PC-9 (cell line): ENCODE results near the gene FEN1. TPM values are rescaled to one million over a fixed set of nuclear protein-coding genes. Genes with fewer than 3 reads are reported as not detected.
A peak's percentile ranks its signal among the peaks of the same experiment; 100 is the strongest.

Experiments used
- BruUV-seq: library from RNA; stranded (reverse); fragments of 400-500 nt; replicated peaks from 2 replicates; lab custom pipeline; 2021; lab: Mats Ljungman, UMichigan
- CTCF ChIA-PET: fragments of 300-600 bp; sonication (Branson Sonifier 250); formaldehyde crosslinking; loops from one replicate; lab custom pipeline; 2022; ENCODE audit warnings: antibody characterized with exemption; lab: Charles Lee
- POLR2A ChIA-PET: fragments of 300-600 bp; sonication (Branson Sonifier 250); formaldehyde crosslinking; loops from one replicate; lab custom pipeline; 2022; ENCODE audit warnings: antibody characterized with exemption; ENCODE audit not compliant: unreplicated experiment; lab: Charles Lee
- DNase-seq, 2 experiments: peaks; one replicate each; pipeline versions ENCODE4 v3.0.0 to v3.0.0-alpha.2; 2015 to 2022; ENCODE audit warnings: mixed read lengths in 1 of 2
- H2AFZ ChIP-seq: fragments of 200-600 bp; sonication (generic); 2 replicates; pipeline ENCODE4 v1.8.1; 2017; ENCODE audit warnings: antibody characterized with exemption
- H3F3A ChIP-seq: fragments of 200-600 bp; sonication (generic); 2 replicates; pipeline ENCODE4 v1.8.1; 2017; ENCODE audit warnings: antibody characterized with exemption, mild to moderate bottlenecking, low read depth; ENCODE audit not compliant: insufficient read depth
- H3K27ac ChIP-seq: fragments of 200-600 bp; sonication (generic); 2 replicates; pipeline ENCODE4 v1.6.1; 2016; ENCODE audit warnings: mixed run types
- H3K27me3 ChIP-seq: fragments of 200-600 bp; sonication (generic); 2 replicates; pipeline ENCODE4 v1.6.1; 2016; ENCODE audit warnings: low read depth, mixed run types; ENCODE audit not compliant: insufficient read depth
- H3K36me3 ChIP-seq: fragments of 200-600 bp; sonication (generic); 2 replicates; pipeline ENCODE4 v1.6.1; 2016; ENCODE audit warnings: low read depth, mixed run types
- H3K4me1 ChIP-seq: fragments of 200-600 bp; sonication (generic); replicated peaks from 2 replicates; pipeline ENCODE4 v1.6.1; 2016; ENCODE audit warnings: mixed run types; ENCODE audit not compliant: insufficient read depth
- H3K4me2 ChIP-seq: fragments of 200-600 bp; sonication (generic); 2 replicates; pipeline ENCODE4 v1.6.1; 2017; ENCODE audit warnings: mixed run types
- H3K4me3 ChIP-seq: fragments of 200-600 bp; sonication (generic); 2 replicates; pipeline ENCODE4 v1.6.1; 2016; ENCODE audit warnings: mixed run types
- H3K79me2 ChIP-seq: fragments of 200-600 bp; sonication (generic); 2 replicates; pipeline ENCODE4 v1.6.1; 2017; ENCODE audit warnings: low read depth, mixed run types
- H3K9me2 ChIP-seq: fragments of 200-600 bp; sonication (generic); 2 replicates; pipeline ENCODE4 v1.8.1; 2017; ENCODE audit warnings: mild to moderate bottlenecking; ENCODE audit not compliant: insufficient read depth
- H3K9me3 ChIP-seq: fragments of 200-600 bp; sonication (generic); 2 replicates; pipeline ENCODE4 v1.8.1; 2016; ENCODE audit warnings: low read depth; ENCODE audit not compliant: insufficient read depth
- H4K20me1 ChIP-seq: fragments of 200-600 bp; sonication (generic); 2 replicates; pipeline ENCODE4 v1.8.1; 2017; ENCODE audit not compliant: insufficient read depth
- CTCF ChIP-seq: fragments of 200-600 bp; sonication (generic); conservative IDR thresholded peaks from 2 replicates; pipeline ENCODE4 v1.6.1; 2017; ENCODE audit warnings: mixed run types, antibody characterized with exemption, mild to moderate bottlenecking, moderate library complexity
- EZH2 ChIP-seq: fragments of 200-600 bp; sonication (generic); IDR thresholded peaks from 2 replicates; pipeline ENCODE4 v1.8.0; 2017; ENCODE audit warnings: antibody characterized with exemption, low read depth
- intact Hi-C: fragments of 100-400 bp; cut with micrococcal nuclease; formaldehyde crosslinking; loops from one replicate; pipeline ENCODE4 v1.10.0; 2022; ENCODE audit not compliant: unreplicated experiment
- total RNA-seq: library from RNA; stranded (reverse); gene quantifications from 2 replicates; pipeline ENCODE4 v1.2.3, GENCODE V29; 2021

Gene FEN1
- total RNA-seq, 1 experiment from 2014 or later: 60.9 TPM

- Histone ChIP-seq H3K9me2 (no peaks in the 10 kb centered on the region), H3F3A (peaks cover 27% of the 10 kb centered on the region; the same call in 1 of the 2 replicates), H2AFZ (no peak overlapping the region), H3K79me2 (peaks cover 14% of the 10 kb centered on the region), H3K36me3 (peaks cover 43% of the 10 kb centered on the region), H3K27ac (no peak overlapping the region), H3K9me3 (no peaks in the 10 kb centered on the region), H3K27me3 (no peaks in the 10 kb centered on the region), H3K4me2 (no peak overlapping the region), H4K20me1 (no peaks in the 10 kb centered on the region), H3K4me1 (peaks cover 9% of the 10 kb centered on the region; the same call in 1 of the 2 replicates), H3K4me3 (no peak overlapping the region)
- ChIA-PET CTCF (no interaction called here), POLR2A (no interaction called here)
- TF ChIP-seq EZH2: no peak
- no peak for TF ChIP-seq CTCF
- no peak for DNase-seq
- no TSS peak for BruUV-seq
- intact Hi-C loops: no loop called here
These were observed 18.0 kb downstream of the FEN1 start for GRCh38 chr11:61810671-61811175.

GRCh38 chr11:61811831-61812230 is 19.1 kb downstream of the FEN1 start:
- intact Hi-C loops: no loop called here
- H3K27ac ChIP-seq: no peak overlapping the region
- no peaks in the 10 kb centered on the region for H3K9me3 ChIP-seq
- no peaks in the 10 kb centered on the region for H3K9me2 ChIP-seq
- peaks cover 9% of the 10 kb centered on the region; the same call in 1 of the 2 replicates for H3K4me1 ChIP-seq
- H3K4me3 ChIP-seq: no peak overlapping the region
- no peak overlapping the region for H2AFZ ChIP-seq
- CTCF ChIA-PET: no interaction called here
- H3F3A ChIP-seq: peaks cover 34% of the 10 kb centered on the region; the same call in 1 of the 2 replicates
- no peaks in the 10 kb centered on the region for H4K20me1 ChIP-seq
- no peak for TF ChIP-seq CTCF
- TF ChIP-seq EZH2: no peak
- H3K4me2 ChIP-seq: no peak overlapping the region
- POLR2A ChIA-PET: no interaction called here
- H3K79me2 ChIP-seq: peaks cover 22% of the 10 kb centered on the region
- peaks cover 39% of the 10 kb centered on the region for H3K36me3 ChIP-seq
- no peaks in the 10 kb centered on the region for H3K27me3 ChIP-seq
- BruUV-seq: no TSS peak
- peak in 1 of 2 experiments; percentile 47 for DNase-seq

- Histone ChIP-seq H3K4me1 (peaks cover 17% of the 10 kb centered on the region), H3K4me3 (no peak overlapping the region), H2AFZ (no peak overlapping the region), H3K27me3 (no peaks in the 10 kb centered on the region), H3K79me2 (peaks cover 30% of the 10 kb centered on the region), H3K36me3 (peaks cover 38% of the 10 kb centered on the region), H3K9me3 (no peaks in the 10 kb centered on the region), H3K4me2 (no peak overlapping the region), H3F3A (peaks cover 42% of the 10 kb centered on the region; the same call in 1 of the 2 replicates), H3K27ac (no peak overlapping the region), H3K9me2 (no peaks in the 10 kb centered on the region), H4K20me1 (no peaks in the 10 kb centered on the region)
- intact Hi-C loops: no loop called here
- TF ChIP-seq CTCF (no peak), EZH2 (no peak)
- no peak for DNase-seq
- CTCF ChIA-PET: interaction anchor here (1.0 kb wide), 1 partner anchor 16 kb away, joined by 7 read pairs; no protein-coding TSS in a partner anchor
- no TSS peak for BruUV-seq
- POLR2A ChIA-PET: no interaction called here
These were observed 20.2 kb downstream of the FEN1 start for GRCh38 chr11:61812736-61813411.
